ENCODE data around the gene LRP3.

DNA sequence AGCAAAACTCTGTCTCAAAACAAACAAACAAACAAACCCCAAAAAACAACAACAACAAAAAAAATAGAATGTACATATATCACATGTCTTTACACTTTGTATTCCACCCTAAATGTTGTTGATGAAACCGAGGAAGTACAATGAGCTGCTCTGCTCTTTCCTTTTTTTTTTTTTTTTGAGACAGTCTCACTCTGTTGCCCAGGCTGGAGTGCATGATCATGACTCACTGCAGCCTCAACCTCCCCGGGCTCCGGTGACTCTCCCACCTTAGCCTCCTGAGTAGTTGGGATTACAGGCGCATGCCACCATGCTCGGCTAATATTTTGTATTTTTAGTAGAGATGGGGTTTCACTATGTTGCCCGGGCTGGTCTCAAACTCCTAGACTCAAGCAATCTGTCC lies 30.6 kb upstream of the LRP3 start:
- TF ChIP-seq, protein P1, sequence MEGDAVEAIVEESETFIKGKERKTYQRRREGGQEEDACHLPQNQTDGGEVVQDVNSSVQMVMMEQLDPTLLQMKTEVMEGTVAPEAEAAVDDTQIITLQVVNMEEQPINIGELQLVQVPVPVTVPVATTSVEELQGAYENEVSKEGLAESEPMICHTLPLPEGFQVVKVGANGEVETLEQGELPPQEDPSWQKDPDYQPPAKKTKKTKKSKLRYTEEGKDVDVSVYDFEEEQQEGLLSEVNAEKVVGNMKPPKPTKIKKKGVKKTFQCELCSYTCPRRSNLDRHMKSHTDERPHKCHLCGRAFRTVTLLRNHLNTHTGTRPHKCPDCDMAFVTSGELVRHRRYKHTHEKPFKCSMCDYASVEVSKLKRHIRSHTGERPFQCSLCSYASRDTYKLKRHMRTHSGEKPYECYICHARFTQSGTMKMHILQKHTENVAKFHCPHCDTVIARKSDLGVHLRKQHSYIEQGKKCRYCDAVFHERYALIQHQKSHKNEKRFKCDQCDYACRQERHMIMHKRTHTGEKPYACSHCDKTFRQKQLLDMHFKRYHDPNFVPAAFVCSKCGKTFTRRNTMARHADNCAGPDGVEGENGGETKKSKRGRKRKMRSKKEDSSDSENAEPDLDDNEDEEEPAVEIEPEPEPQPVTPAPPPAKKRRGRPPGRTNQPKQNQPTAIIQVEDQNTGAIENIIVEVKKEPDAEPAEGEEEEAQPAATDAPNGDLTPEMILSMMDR (IDR thresholded peaks at IDR 0.05 in 2 of 3, conservative IDR thresholded peaks at IDR 0.05 in 1 of 3; ENCODE audit: borderline replicate concordance in 1 of 3, insufficient read depth in 1 of 3, low read depth in 2 of 3, low read length in 2 of 3), result no peak
- TF ChIP-seq, protein P2, sequence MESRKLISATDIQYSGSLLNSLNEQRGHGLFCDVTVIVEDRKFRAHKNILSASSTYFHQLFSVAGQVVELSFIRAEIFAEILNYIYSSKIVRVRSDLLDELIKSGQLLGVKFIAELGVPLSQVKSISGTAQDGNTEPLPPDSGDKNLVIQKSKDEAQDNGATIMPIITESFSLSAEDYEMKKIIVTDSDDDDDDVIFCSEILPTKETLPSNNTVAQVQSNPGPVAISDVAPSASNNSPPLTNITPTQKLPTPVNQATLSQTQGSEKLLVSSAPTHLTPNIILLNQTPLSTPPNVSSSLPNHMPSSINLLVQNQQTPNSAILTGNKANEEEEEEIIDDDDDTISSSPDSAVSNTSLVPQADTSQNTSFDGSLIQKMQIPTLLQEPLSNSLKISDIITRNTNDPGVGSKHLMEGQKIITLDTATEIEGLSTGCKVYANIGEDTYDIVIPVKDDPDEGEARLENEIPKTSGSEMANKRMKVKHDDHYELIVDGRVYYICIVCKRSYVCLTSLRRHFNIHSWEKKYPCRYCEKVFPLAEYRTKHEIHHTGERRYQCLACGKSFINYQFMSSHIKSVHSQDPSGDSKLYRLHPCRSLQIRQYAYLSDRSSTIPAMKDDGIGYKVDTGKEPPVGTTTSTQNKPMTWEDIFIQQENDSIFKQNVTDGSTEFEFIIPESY (IDR thresholded peaks at IDR 0.05; ENCODE audit: extremely low read depth, insufficient replicate concordance, low read length), result no peak
- no peak for TF ChIP-seq SRF (IDR thresholded peaks at IDR 0.05; ENCODE audit: low read depth)
- no peak for TF ChIP-seq POLR2AphosphoS5 (IDR thresholded peaks at IDR 0.05; ENCODE audit: low read depth, low read length)
- TF ChIP-seq, protein P3, sequence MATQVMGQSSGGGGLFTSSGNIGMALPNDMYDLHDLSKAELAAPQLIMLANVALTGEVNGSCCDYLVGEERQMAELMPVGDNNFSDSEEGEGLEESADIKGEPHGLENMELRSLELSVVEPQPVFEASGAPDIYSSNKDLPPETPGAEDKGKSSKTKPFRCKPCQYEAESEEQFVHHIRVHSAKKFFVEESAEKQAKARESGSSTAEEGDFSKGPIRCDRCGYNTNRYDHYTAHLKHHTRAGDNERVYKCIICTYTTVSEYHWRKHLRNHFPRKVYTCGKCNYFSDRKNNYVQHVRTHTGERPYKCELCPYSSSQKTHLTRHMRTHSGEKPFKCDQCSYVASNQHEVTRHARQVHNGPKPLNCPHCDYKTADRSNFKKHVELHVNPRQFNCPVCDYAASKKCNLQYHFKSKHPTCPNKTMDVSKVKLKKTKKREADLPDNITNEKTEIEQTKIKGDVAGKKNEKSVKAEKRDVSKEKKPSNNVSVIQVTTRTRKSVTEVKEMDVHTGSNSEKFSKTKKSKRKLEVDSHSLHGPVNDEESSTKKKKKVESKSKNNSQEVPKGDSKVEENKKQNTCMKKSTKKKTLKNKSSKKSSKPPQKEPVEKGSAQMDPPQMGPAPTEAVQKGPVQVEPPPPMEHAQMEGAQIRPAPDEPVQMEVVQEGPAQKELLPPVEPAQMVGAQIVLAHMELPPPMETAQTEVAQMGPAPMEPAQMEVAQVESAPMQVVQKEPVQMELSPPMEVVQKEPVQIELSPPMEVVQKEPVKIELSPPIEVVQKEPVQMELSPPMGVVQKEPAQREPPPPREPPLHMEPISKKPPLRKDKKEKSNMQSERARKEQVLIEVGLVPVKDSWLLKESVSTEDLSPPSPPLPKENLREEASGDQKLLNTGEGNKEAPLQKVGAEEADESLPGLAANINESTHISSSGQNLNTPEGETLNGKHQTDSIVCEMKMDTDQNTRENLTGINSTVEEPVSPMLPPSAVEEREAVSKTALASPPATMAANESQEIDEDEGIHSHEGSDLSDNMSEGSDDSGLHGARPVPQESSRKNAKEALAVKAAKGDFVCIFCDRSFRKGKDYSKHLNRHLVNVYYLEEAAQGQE (IDR thresholded peaks at IDR 0.05; ENCODE audit: low read depth), result no peak
- TF ChIP-seq SIN3A (IDR thresholded peaks at IDR 0.05; ENCODE audit: low read depth), result no peak
- TF ChIP-seq ZNF274 (IDR thresholded peaks at IDR 0.05; ENCODE audit: low read depth, low read length), result no peak

All from HCT116 (cell line).